SK-N-SH (cell line): ENCODE measurements around the gene ZNF438.

Experiments used
- CHD2 ChIP-seq: fragments of 150-350 bp; IDR thresholded peaks from 2 replicates; pipeline ENCODE4 v1.6.1; 2018; ENCODE audit warnings: low read length; ENCODE audit not compliant: partially characterized antibody
- EP300 ChIP-seq, 2 experiments: IDR thresholded peaks; 2 replicates each; pipeline versions ENCODE4 v1.4.0 to v1.6.1; 2012; ENCODE audit warnings: borderline replicate concordance in 1 of 2, low read depth in 1 of 2, low read length in 1 of 2
- FOXJ3 ChIP-seq: sonication (generic); formaldehyde crosslinking; IDR thresholded peaks from 2 replicates; pipeline ENCODE4 v1.5.1; 2020; ENCODE audit warnings: mild to moderate bottlenecking, missing genetic modification reagents
- GABPA ChIP-seq: IDR thresholded peaks from 2 replicates; pipeline ENCODE4 v1.4.0; 2012; ENCODE audit warnings: low read depth, mild to moderate bottlenecking
- MEF2A ChIP-seq: IDR thresholded peaks from 2 replicates; pipeline ENCODE4 v1.4.0; 2012; ENCODE audit warnings: low read depth, borderline replicate concordance
- RAD21 ChIP-seq: IDR thresholded peaks from 2 replicates; pipeline ENCODE4 v1.6.1; 2012; ENCODE audit warnings: mild to moderate bottlenecking, low read length
- RFX5 ChIP-seq: IDR thresholded peaks from 2 replicates; pipeline ENCODE4 v1.6.1; 2012; ENCODE audit warnings: mild to moderate bottlenecking, improper control_type of control experiment, low read length
- SMC3 ChIP-seq: IDR thresholded peaks from 2 replicates; pipeline ENCODE4 v1.6.1; 2012; ENCODE audit warnings: low read depth, low read length, improper control_type of control experiment
- TF ChIP-seq, protein P1 (sequence below): IDR thresholded peaks from 2 replicates; pipeline ENCODE4 v1.6.1; 2012; ENCODE audit warnings: mild to moderate bottlenecking, low read depth, low read length, moderate library complexity
- TF ChIP-seq, protein P2 (sequence below): fragments of 200-600 bp; sonication (generic); IDR thresholded peaks from 2 replicates; pipeline ENCODE4 v1.6.1; 2017; ENCODE audit warnings: antibody characterized with exemption, mild to moderate bottlenecking, moderate library complexity
- TF ChIP-seq, protein P3 (sequence below): fragments of 150-350 bp; IDR thresholded peaks from 2 replicates; pipeline ENCODE4 v1.6.1; 2017; ENCODE audit warnings: antibody characterized with exemption, low read length, low read depth, borderline replicate concordance
- TF ChIP-seq, protein P4 (sequence below): fragments of 150-350 bp; IDR thresholded peaks from 2 replicates; pipeline ENCODE4 v1.6.1; 2016; ENCODE audit warnings: mild to moderate bottlenecking, low read depth, low read length

DNA sequence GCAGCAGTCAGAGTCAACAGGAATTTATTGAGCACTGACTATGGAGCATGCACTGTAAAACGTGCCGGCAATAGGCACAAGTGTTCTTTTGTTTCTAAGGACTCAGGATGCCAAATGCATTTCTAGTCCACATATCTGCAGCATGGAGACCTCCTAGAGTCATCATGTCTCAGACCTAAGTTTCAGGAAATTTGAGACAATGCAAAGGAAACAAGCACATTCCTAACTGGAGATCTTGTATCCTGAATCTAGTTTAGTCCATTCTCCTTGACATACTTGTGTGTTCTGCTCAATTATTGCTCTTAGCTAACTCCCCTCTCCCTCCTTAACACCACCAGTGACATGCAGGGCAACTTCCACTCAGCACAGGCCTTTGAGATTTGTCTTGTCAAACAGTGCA lies 173.2 kb downstream of the ZNF438 start:
- TF ChIP-seq RFX5 (no peak), CHD2 (no peak), RAD21 (no peak), MEF2A (no peak), GABPA (no peak), EP300 (IDR thresholded peaks at IDR 0.05; ENCODE audit: borderline replicate concordance in 1 of 2, low read depth in 1 of 2, low read length in 1 of 2) (no peak), SMC3 (no peak), FOXJ3 (CRISPR knock-in tag) (no peak)
- TF ChIP-seq, protein P1, sequence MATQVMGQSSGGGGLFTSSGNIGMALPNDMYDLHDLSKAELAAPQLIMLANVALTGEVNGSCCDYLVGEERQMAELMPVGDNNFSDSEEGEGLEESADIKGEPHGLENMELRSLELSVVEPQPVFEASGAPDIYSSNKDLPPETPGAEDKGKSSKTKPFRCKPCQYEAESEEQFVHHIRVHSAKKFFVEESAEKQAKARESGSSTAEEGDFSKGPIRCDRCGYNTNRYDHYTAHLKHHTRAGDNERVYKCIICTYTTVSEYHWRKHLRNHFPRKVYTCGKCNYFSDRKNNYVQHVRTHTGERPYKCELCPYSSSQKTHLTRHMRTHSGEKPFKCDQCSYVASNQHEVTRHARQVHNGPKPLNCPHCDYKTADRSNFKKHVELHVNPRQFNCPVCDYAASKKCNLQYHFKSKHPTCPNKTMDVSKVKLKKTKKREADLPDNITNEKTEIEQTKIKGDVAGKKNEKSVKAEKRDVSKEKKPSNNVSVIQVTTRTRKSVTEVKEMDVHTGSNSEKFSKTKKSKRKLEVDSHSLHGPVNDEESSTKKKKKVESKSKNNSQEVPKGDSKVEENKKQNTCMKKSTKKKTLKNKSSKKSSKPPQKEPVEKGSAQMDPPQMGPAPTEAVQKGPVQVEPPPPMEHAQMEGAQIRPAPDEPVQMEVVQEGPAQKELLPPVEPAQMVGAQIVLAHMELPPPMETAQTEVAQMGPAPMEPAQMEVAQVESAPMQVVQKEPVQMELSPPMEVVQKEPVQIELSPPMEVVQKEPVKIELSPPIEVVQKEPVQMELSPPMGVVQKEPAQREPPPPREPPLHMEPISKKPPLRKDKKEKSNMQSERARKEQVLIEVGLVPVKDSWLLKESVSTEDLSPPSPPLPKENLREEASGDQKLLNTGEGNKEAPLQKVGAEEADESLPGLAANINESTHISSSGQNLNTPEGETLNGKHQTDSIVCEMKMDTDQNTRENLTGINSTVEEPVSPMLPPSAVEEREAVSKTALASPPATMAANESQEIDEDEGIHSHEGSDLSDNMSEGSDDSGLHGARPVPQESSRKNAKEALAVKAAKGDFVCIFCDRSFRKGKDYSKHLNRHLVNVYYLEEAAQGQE = no peak
- TF ChIP-seq, protein P2, sequence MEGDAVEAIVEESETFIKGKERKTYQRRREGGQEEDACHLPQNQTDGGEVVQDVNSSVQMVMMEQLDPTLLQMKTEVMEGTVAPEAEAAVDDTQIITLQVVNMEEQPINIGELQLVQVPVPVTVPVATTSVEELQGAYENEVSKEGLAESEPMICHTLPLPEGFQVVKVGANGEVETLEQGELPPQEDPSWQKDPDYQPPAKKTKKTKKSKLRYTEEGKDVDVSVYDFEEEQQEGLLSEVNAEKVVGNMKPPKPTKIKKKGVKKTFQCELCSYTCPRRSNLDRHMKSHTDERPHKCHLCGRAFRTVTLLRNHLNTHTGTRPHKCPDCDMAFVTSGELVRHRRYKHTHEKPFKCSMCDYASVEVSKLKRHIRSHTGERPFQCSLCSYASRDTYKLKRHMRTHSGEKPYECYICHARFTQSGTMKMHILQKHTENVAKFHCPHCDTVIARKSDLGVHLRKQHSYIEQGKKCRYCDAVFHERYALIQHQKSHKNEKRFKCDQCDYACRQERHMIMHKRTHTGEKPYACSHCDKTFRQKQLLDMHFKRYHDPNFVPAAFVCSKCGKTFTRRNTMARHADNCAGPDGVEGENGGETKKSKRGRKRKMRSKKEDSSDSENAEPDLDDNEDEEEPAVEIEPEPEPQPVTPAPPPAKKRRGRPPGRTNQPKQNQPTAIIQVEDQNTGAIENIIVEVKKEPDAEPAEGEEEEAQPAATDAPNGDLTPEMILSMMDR = no peak
- TF ChIP-seq, protein P3, sequence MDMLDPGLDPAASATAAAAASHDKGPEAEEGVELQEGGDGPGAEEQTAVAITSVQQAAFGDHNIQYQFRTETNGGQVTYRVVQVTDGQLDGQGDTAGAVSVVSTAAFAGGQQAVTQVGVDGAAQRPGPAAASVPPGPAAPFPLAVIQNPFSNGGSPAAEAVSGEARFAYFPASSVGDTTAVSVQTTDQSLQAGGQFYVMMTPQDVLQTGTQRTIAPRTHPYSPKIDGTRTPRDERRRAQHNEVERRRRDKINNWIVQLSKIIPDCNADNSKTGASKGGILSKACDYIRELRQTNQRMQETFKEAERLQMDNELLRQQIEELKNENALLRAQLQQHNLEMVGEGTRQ = no peak
- TF ChIP-seq, protein P4, sequence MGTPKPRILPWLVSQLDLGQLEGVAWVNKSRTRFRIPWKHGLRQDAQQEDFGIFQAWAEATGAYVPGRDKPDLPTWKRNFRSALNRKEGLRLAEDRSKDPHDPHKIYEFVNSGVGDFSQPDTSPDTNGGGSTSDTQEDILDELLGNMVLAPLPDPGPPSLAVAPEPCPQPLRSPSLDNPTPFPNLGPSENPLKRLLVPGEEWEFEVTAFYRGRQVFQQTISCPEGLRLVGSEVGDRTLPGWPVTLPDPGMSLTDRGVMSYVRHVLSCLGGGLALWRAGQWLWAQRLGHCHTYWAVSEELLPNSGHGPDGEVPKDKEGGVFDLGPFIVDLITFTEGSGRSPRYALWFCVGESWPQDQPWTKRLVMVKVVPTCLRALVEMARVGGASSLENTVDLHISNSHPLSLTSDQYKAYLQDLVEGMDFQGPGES = no peak
